Measurements from ENCODE around the gene TOPAZ1.

DNA sequence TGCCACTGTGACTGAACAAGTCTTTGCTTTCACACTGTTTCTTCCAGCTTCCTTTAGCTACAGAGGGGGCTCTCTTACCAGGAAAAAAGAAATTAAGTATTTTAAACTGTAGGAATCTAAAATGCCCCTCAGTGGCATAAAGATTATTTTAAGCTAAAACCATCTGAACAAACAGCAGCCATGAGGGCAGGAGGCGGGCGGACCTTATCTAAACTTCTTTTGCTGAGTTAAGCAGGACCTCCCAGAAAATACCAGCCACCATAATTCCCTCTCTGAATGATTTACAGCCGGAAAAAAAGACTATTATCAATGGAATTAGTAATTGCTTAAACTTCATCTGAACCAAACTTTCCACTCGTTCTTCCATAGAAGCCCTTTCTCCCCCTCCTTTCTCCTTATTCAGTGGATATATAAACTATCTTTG lies 5.2 kb upstream of the TOPAZ1 start:
- TF ChIP-seq POLR2A (IDR thresholded peaks at IDR 0.05), result no peak
- no peak for TF ChIP-seq CTCF (IDR thresholded peaks at IDR 0.05)
